Hindlimb muscle (tissue), 1 donor: ENCODE data around the gene SIRT5. TPM values are rescaled to one million over a fixed set of nuclear protein-coding genes. Genes with fewer than 3 reads are reported as not detected.

ENCODE experiments used
- DNase-seq: peaks from one replicate; pipeline ENCODE4 v3.0.0-alpha.2; 2013
- polyA plus RNA-seq: library from polyadenylated mRNA; unstranded; fragments of 120-200 nt; gene quantifications from one replicate; pipeline ENCODE4 v1.2.1, GENCODE V29; 2013; ENCODE audit not compliant: insufficient read length

SIRT5 gene
- polyA plus RNA-seq, 1 donor: 8.4 TPM

GRCh38 chr6:13554929-13555333 lies 19.5 kb upstream of the SIRT5 start:
- DNase-seq: no peak

DNA sequence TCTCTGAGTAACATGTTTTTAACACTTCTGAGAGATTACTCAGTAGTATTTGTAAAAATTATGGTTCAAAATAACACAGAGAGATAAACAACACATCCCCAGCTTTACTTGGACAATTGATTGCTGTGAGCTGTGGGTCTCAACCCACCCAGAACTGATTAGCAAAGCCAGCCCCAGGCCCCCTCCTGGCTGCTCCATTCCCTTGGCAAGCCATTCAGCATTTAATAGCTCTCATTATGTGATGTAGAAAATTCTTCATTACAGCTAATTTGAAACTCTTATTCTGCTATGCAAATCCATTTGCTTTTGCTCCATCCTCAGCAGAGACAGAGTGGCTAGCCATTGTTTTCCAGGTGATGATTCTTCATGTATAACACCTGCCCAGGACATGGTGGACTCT lies 16.6 kb upstream of the SIRT5 start:
- no peak for DNase-seq

- no peak for DNase-seq
Observed at GRCh38 chr6:13558718-13559117, 15.7 kb upstream of the SIRT5 start.

GRCh38 chr6:13559251-13559650 lies 15.2 kb upstream of the SIRT5 start:
- no peak for DNase-seq

DNA sequence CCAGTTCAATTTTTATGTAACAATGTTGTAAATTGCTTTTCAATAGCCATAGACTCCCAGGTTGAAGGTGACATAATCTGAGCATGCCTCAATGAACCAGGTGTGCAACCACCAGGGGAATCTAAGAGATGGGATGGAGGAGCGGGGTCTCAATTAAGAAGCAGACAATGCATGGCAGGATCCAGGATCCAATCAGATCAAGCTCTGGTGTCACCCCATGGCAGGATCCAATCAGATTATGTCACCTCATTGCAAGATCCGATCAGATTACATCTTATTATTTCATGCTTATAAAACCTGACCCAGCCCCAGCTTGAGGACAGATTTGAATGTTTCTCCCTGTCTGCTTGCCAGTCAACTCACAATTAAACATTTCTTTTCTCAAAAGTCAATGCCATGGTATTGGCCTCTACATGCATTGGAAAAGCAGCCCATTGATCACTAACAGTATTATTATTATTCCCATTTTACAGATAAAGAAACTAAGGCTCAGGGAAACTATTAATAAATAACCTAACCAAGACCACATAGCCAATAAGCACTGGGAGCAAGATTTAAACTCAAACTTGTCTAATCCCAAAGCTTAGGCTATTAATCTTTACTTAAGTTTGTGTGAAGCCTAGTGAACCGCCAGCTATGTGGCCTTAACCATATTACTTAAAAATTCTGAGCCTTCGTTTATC lies 14.3 kb upstream of the SIRT5 start:
- DNase-seq: no peak

- DNase-seq: no peak
Observed at GRCh38 chr6:13560651-13561044, 13.8 kb upstream of the SIRT5 start.

GRCh38 chr6:13561624-13562267 lies 12.7 kb upstream of the SIRT5 start:
- no peak for DNase-seq

DNA sequence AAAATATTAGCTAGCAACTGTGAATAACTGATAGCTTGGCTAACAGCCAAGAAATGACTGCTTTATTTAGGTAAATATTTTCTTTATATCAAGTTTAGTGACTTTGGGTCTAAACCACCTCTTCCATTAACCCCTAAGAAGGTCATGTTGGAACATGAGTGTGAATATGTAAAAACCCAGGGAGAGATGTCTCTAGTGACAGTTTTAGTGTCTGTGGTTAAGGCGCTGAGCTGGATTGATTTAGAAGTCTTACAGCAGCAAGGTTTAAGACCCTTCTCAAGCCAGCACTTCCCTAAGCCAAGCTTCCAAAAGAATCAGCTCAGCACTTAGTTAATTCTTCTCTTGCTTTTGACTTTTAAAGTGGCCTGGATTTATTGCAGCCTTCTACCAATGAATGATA lies 11.4 kb upstream of the SIRT5 start:
- DNase-seq: no peak

DNA sequence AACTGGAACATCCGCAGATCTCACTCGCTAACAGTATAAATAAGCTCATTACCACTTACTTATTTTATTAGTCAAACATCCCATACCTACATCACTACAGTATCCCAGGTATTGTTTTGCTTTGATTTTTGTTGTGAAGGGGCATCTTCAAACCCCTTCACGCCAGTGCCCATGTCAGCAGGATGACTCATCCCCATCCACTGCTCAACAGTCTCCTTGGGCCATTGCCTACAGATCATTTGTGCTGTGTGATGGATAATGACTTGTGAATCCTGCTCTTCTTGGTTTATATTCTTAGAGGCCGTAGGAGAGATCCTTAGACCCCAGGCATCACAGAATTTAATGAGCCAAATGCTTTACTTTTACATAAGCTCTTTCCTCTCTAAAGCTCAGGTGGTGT lies 8.5 kb upstream of the SIRT5 start:
- no peak for DNase-seq

GRCh38 chr6:13566500-13566899 lies 7.9 kb upstream of the SIRT5 start:
- no peak for DNase-seq

DNA sequence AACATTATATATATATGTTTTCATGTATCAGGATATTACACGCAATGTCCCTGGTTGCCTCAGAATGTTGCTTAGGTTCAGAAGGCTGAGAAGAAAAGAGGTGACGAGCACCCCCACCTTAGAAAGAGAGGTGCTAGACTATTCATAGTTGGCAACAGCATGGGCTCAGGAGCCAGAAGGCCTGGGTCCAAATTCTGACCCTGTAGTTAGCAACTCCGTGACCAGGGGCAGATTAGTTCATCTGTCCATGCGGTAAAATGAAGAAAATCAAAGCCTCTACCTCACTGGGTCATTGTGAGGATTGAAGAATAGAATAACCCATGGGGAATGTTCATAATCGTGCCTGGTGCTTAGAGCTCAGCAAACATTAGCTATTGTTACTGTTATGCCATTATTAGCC lies 5.4 kb upstream of the SIRT5 start:
- no peak for DNase-seq

GRCh38 chr6:13572240-13572639 lies 2.2 kb upstream of the SIRT5 start:
- no peak for DNase-seq

DNA sequence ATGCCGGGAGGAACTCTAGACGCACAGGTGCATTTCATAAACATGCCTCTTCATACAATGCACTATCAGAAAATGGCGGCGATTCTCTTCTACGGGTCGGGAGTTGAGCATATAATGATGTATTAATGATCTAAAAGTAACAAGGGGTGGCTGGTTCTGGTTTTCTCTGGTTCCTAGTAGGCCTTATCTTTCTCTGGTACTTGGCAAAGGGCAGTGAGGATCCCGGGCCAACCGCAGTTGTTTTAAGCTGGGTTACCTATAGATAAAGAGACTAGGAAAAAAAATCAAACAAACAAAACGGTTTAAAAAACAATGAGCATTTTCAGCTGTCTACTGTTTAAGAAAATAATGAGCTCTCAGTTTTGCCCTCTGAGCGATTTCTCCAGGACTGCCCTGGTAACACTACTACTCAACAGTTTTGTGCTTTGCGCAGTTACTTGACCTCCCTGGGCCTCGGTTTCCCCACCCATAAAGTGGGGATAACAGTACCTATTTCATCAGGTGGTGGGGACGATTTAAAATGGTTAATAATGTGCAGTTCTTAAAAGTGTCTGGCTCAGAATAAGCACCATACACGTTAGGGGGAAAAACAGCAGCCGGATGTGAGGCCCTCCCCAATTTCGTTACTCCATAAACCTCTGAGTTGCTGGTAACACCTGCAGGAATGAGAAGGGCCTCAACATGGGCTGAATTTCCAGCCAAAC lies 1.3 kb upstream of the SIRT5 start:
- no peak for DNase-seq

GRCh38 chr6:13573669-13574110 lies 711 bp upstream of the SIRT5 start:
- peak; percentile 14 for DNase-seq

DNA sequence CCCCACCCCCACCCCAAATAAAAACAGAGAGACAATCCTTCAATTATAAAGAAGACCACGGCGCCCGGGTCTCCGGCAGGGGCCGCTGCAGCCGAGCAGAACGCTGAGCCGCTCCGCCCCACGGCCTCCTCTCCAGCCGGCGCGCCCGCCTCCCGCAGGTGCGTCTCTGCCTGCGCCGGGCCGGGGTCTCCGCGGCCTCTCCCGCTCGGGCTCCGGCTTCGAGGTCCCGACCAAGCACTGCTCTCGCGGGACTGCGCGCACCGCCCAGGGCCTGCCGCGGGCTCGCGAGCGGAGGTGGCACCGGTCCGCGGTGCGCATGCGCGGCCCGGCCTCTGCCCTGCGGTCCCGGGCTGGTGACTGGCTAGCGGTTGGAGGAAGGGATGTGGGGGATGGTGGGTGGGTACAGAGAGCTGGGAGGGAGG lies 241 bp upstream of the SIRT5 start:
- DNase-seq: peak; percentile 92

GRCh38 chr6:13575377-13575775 lies 975 bp downstream of the SIRT5 start:
- no peak for DNase-seq

DNA sequence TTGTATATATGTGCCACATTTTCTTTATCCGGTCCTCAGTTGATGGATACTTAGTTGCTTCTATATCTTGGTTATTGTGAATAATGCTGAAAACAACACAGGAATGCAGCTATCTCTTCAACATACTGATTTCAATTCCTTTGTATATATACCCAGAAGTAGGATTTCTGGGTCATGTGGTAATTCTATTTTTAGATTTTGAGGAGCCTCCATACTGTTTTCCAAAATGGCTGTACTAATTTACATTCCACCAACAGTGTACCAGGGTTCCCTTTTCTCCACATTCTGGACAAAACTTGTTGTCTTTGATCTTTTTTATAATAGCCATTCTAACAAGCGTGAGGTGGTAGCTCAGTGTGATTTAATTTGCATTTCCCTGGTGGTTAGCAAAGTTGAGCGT lies 1.6 kb downstream of the SIRT5 start:
- DNase-seq: no peak

- DNase-seq: no peak
Observed at GRCh38 chr6:13577926-13578325, 3.5 kb downstream of the SIRT5 start.

GRCh38 chr6:13579911-13580310 lies 5.5 kb downstream of the SIRT5 start:
- DNase-seq: no peak

GRCh38 chr6:13581700-13582229 lies 7.4 kb downstream of the SIRT5 start:
- DNase-seq: no peak

DNA sequence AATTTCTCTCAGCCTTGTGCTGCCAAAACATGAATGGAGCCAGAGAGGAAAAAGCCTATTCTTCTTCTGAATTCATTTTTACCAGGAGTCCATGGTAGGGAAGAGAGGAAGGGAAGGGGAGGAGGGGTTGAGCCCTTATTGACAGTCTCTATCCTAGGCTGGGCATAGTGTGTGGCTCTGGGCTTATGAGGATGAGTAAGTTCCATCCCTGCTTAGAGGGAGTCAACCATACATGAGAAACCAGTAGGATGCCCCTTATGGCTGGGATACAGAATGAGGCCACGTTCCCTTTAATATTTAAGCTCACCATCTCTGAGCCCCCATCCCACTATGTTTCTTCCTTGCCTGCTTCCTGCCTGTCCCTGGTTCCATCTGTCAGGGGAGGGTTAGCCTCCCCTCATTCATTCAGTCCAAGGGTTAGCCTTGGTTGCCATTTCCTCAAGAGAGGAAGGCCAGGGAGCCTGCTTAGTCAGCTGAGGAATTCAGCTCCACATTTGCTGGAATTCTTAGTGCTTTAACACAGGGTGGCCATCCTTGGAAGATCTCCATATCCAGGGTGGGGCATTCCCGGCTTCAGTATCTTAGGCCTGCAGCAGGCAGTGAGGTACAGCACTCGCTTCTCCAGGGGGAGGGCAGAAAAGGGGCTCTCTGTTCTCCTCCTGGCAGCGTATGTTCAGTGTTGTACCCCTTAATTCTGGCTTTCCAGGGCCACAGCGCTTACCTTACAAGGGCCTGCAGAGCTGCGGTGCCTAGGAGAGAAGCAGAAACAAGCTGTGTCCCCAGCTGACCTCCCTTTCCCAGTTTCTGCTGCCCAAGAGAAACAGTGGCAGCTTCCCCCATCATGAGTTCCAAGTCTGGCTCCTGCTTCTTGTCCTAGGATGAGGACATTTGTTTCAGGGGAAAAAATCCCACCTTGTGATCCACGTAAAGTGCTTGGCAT lies 12.5 kb downstream of the SIRT5 start:
- no peak for DNase-seq

DNA sequence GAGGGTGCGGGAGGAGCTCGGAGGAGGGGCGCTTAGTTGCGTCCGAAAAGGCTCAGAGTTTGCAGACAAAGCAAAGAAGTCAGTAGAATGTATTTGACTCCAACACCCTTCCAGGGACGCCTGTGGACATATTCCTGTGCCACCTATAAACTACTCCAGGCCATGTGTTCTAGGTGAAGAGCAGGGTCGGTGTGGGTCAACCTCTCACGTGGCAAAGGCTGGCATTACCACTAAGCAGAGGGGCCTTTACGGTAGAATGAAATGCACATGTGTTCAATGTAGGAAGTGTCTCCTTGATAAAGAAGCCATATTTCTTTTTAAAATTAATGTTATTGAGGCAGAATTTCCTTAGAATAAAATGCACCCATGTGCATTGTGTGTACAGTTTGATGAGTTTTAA lies 15.4 kb downstream of the SIRT5 start:
- DNase-seq: no peak
